WERI-Rb-1 (cell line): Measurements from ENCODE around the gene SLC66A2.
A peak's percentile ranks its signal among the peaks of the same experiment; 100 is the strongest.

ENCODE experiments used
- DNase-seq: peaks from one replicate; pipeline ENCODE4 v3.0.0-alpha.2; 2020
- H3K27ac ChIP-seq: fragments of 250-450 bp; sonication (Bioruptor Pico); 2 replicates; pipeline ENCODE4 v1.5.1; 2020; ENCODE audit warnings: mild to moderate bottlenecking, moderate library complexity
- H3K27me3 ChIP-seq: fragments of 250-450 bp; sonication (Bioruptor Pico); 2 replicates; pipeline ENCODE4 v1.5.1; 2021; ENCODE audit warnings: mild to moderate bottlenecking, low read depth, moderate library complexity; ENCODE audit not compliant: insufficient read depth, severe bottlenecking
- H3K36me3 ChIP-seq: fragments of 250-450 bp; sonication (Bioruptor Pico); 2 replicates; pipeline ENCODE4 v1.5.1; 2020; ENCODE audit warnings: mild to moderate bottlenecking, moderate library complexity
- H3K4me3 ChIP-seq: 2 replicates; pipeline ENCODE4 v1.5.1; 2011; ENCODE audit warnings: low read depth, mild to moderate bottlenecking, control low read depth, low read length
- H3K9me3 ChIP-seq: fragments of 250-450 bp; sonication (Bioruptor Pico); 2 replicates; pipeline ENCODE4 v1.5.1; 2021; ENCODE audit warnings: mild to moderate bottlenecking, moderate library complexity; ENCODE audit not compliant: severe bottlenecking
- CTCF ChIP-seq: IDR thresholded peaks from 2 replicates; pipeline ENCODE4 v1.5.1; 2011; ENCODE audit warnings: low read depth, mild to moderate bottlenecking, control low read depth, inconsistent platforms, low read length

Gene SLC66A2

GRCh38 chr18:79915161-79916127 is 36.0 kb downstream of the SLC66A2 start:
- no peak for TF ChIP-seq CTCF
- peaks cover 68% of the 10 kb centered on the region for H3K36me3 ChIP-seq

GRCh38 chr18:79914614-79915160 is 36.8 kb downstream of the SLC66A2 start:
- H3K36me3 ChIP-seq = peaks cover 68% of the 10 kb centered on the region
- H3K27ac ChIP-seq = no peak overlapping the region
- peaks cover 6% of the 10 kb centered on the region for H3K9me3 ChIP-seq
- no peak for TF ChIP-seq CTCF
- H3K27me3 ChIP-seq = no peaks in the 10 kb centered on the region
- no peak overlapping the region for H3K4me3 ChIP-seq
- DNase-seq = no peak

More at GRCh38 chr18:79915161-79916127, 36.0 kb downstream of the SLC66A2 start:
- peaks cover 6% of the 10 kb centered on the region for H3K9me3 ChIP-seq
- H3K27me3 ChIP-seq = no peaks in the 10 kb centered on the region
- DNase-seq = no peak
- H3K27ac ChIP-seq = no peak overlapping the region
- no peak overlapping the region for H3K4me3 ChIP-seq

- peaks cover 69% of the 10 kb centered on the region for H3K36me3 ChIP-seq
- H3K4me3 ChIP-seq = no peak overlapping the region
- no peak for TF ChIP-seq CTCF
- peak; percentile 6 for DNase-seq
- no peak overlapping the region for H3K27ac ChIP-seq
- H3K9me3 ChIP-seq = peaks cover 6% of the 10 kb centered on the region
- H3K27me3 ChIP-seq = no peaks in the 10 kb centered on the region
Measured at GRCh38 chr18:79912994-79913831, 38.2 kb downstream of the SLC66A2 start.

GRCh38 chr18:79912409-79912991 is 39.0 kb downstream of the SLC66A2 start:
- no peaks in the 10 kb centered on the region for H3K27me3 ChIP-seq
- H3K36me3 ChIP-seq = peaks cover 70% of the 10 kb centered on the region
- no peak overlapping the region for H3K27ac ChIP-seq
- no peak overlapping the region for H3K4me3 ChIP-seq
- peaks cover 6% of the 10 kb centered on the region for H3K9me3 ChIP-seq
- no peak for TF ChIP-seq CTCF
- no peak for DNase-seq

GRCh38 chr18:79911344-79912270 is 39.8 kb downstream of the SLC66A2 start:
- Histone ChIP-seq H3K27ac (no peak overlapping the region; the same call in 1 of the 2 replicates), H3K27me3 (no peaks in the 10 kb centered on the region), H3K9me3 (no peaks in the 10 kb centered on the region), H3K4me3 (no peak overlapping the region), H3K36me3 (peaks cover 66% of the 10 kb centered on the region)
- TF ChIP-seq CTCF = 0 out of 2 replicates have a peak, but pooled peaks have one; percentile 2
- DNase-seq = peak; percentile 56
